WTC11 (cell line): ENCODE measurements around the gene MAP3K10. TPM values are rescaled to one million over a fixed set of nuclear protein-coding genes. Genes with fewer than 3 reads are reported as not detected.

Source experiments
- ATAC-seq: fragments of 200-7000 bp; cut with Tn5 transposase; 2 replicates; pipeline ENCODE4 v1.10.0; 2021; ENCODE audit warnings: mild to moderate bottlenecking, moderate library complexity
- CTCF ChIA-PET: fragments of 300-600 bp; sonication (Branson Sonifier 250); formaldehyde crosslinking; loops from one replicate; lab custom pipeline; 2021; ENCODE audit warnings: antibody characterized with exemption; lab: Charles Lee
- POLR2A ChIA-PET: fragments of 350-600 bp; sonication (Branson Sonifier 250); formaldehyde crosslinking; loops from one replicate; lab custom pipeline; 2021; ENCODE audit warnings: antibody characterized with exemption; lab: Charles Lee
- DNase-seq: peaks from one replicate; pipeline ENCODE4 v3.0.0; 2021; ENCODE audit warnings: low spot score
- H3K27ac Mint-ChIP-seq: 2 replicates; pipeline ENCODE4 v1.8.0; 2021; ENCODE audit warnings: mixed read lengths
- H3K27me3 Mint-ChIP-seq: 2 replicates; pipeline ENCODE4 v1.8.0; 2021; ENCODE audit warnings: low read depth, mild to moderate bottlenecking, moderate library complexity, mixed read lengths
- H3K36me3 Mint-ChIP-seq: 2 replicates; pipeline ENCODE4 v1.8.0; 2021; ENCODE audit warnings: mixed read lengths
- H3K4me1 Mint-ChIP-seq: 2 replicates; pipeline ENCODE4 v1.8.0; 2022; ENCODE audit warnings: mixed read lengths
- H3K4me3 Mint-ChIP-seq: 2 replicates; pipeline ENCODE4 v1.8.0; 2021; ENCODE audit warnings: mild to moderate bottlenecking, moderate library complexity, mixed read lengths
- H3K9me3 Mint-ChIP-seq: 2 replicates; pipeline ENCODE4 v1.8.0; 2021; ENCODE audit warnings: mixed read lengths
- AR ChIP-seq: fragments of 250-450 bp; sonication (Bioruptor Pico); IDR thresholded peaks from 2 replicates; pipeline ENCODE4 v1.9.0; 2021; ENCODE audit warnings: mild to moderate bottlenecking
- E2F1 ChIP-seq: sonication (generic); formaldehyde crosslinking; IDR thresholded peaks from 2 replicates; pipeline ENCODE4 v1.8.0; 2022; ENCODE audit warnings: mild to moderate bottlenecking, missing genetic modification reagents
- HMGXB4 ChIP-seq: sonication (generic); formaldehyde crosslinking; IDR thresholded peaks from 2 replicates; pipeline ENCODE4 v1.8.1; 2023; ENCODE audit warnings: mild to moderate bottlenecking, moderate library complexity, missing genetic modification reagents
- IRF1 ChIP-seq: sonication (generic); formaldehyde crosslinking; IDR thresholded peaks from 2 replicates; pipeline ENCODE4 v1.8.0; 2023; ENCODE audit warnings: missing genetic modification reagents
- IRF2 ChIP-seq: sonication (generic); formaldehyde crosslinking; IDR thresholded peaks from 2 replicates; pipeline ENCODE4 v1.8.0; 2022; ENCODE audit warnings: low read depth, missing genetic modification reagents, borderline replicate concordance
- JAZF1 ChIP-seq: fragments of 250-450 bp; sonication (Bioruptor Pico); IDR thresholded peaks from 2 replicates; pipeline ENCODE4 v1.9.0; 2021; ENCODE audit warnings: moderate library complexity, mild to moderate bottlenecking, inconsistent platforms
- NFATC4 ChIP-seq: fragments of 250-450 bp; sonication (Bioruptor Pico); IDR thresholded peaks from 2 replicates; pipeline ENCODE4 v1.9.0; 2021; ENCODE audit warnings: mild to moderate bottlenecking
- NFE2L1 ChIP-seq: sonication (generic); formaldehyde crosslinking; IDR thresholded peaks from 2 replicates; pipeline ENCODE4 v1.8.1; 2023; ENCODE audit warnings: missing genetic modification reagents
- NFYB ChIP-seq: sonication (generic); formaldehyde crosslinking; conservative IDR thresholded peaks from 2 replicates; pipeline ENCODE4 v1.8.0; 2022; ENCODE audit warnings: low read depth, missing genetic modification reagents
- RELA ChIP-seq: sonication (generic); formaldehyde crosslinking; IDR thresholded peaks from 2 replicates; pipeline ENCODE4 v1.8.1; 2022; ENCODE audit warnings: missing genetic modification reagents, mild to moderate bottlenecking, borderline replicate concordance
- RORB ChIP-seq: fragments of 250-450 bp; sonication (Bioruptor Pico); IDR thresholded peaks from 2 replicates; pipeline ENCODE4 v1.9.0; 2021; ENCODE audit warnings: mild to moderate bottlenecking
- SMAD3 ChIP-seq: sonication (generic); formaldehyde crosslinking; IDR thresholded peaks from 2 replicates; pipeline ENCODE4 v1.8.0; 2022; ENCODE audit warnings: missing genetic modification reagents, mild to moderate bottlenecking, borderline replicate concordance
- STAT6 ChIP-seq: sonication (generic); formaldehyde crosslinking; conservative IDR thresholded peaks from 2 replicates; pipeline ENCODE4 v1.8.1; 2023; ENCODE audit warnings: mild to moderate bottlenecking, low read depth, missing genetic modification reagents, moderate library complexity
- TCF7 ChIP-seq: sonication (generic); formaldehyde crosslinking; IDR thresholded peaks from 2 replicates; pipeline ENCODE4 v1.8.0; 2022; ENCODE audit warnings: mild to moderate bottlenecking, low read depth, missing genetic modification reagents, moderate library complexity
- USF1 ChIP-seq: sonication (generic); formaldehyde crosslinking; IDR thresholded peaks from 2 replicates; pipeline ENCODE4 v1.8.0; 2022; ENCODE audit warnings: mild to moderate bottlenecking, missing genetic modification reagents
- ZBTB21 ChIP-seq: sonication (generic); formaldehyde crosslinking; IDR thresholded peaks from 2 replicates; pipeline ENCODE4 v1.8.1; 2023; ENCODE audit warnings: mild to moderate bottlenecking, missing genetic modification reagents, borderline replicate concordance
- ZNF232 ChIP-seq: sonication (generic); formaldehyde crosslinking; IDR thresholded peaks from 2 replicates; pipeline ENCODE4 v1.8.0; 2022; ENCODE audit warnings: mild to moderate bottlenecking, missing genetic modification reagents
- ZNF317 ChIP-seq: sonication (generic); formaldehyde crosslinking; IDR thresholded peaks from 2 replicates; pipeline ENCODE4 v1.8.1; 2023; ENCODE audit warnings: low read depth, mild to moderate bottlenecking, moderate library complexity, missing genetic modification reagents, borderline replicate concordance
- ZNF396 ChIP-seq: fragments of 250-450 bp; sonication (Bioruptor Pico); IDR thresholded peaks from 2 replicates; pipeline ENCODE4 v1.8.0; 2021; ENCODE audit warnings: mild to moderate bottlenecking, moderate library complexity, borderline replicate concordance
- ZNF416 ChIP-seq: fragments of 250-450 bp; sonication (Bioruptor Pico); IDR thresholded peaks from 2 replicates; pipeline ENCODE4 v1.9.0; 2021; ENCODE audit warnings: mild to moderate bottlenecking, inconsistent platforms
- total RNA-seq: library from RNA; stranded (reverse); gene quantifications from 3 replicates; pipeline ENCODE4 v1.2.3, GENCODE V29; 2021

The MAP3K10 gene
- total RNA-seq, 1 experiment from 2014 or later = 23.5 TPM

- TF ChIP-seq HMGXB4 = no peak
- no peak for TF ChIP-seq E2F1 (CRISPR knock-in tag)
- no peak for TF ChIP-seq ZNF396 (CRISPR knock-in tag)
- TF ChIP-seq TCF7 (CRISPR knock-in tag) = no peak
- TF ChIP-seq AR (CRISPR knock-in tag) = no peak
- TF ChIP-seq RORB (CRISPR knock-in tag) = no peak
- no peak for TF ChIP-seq NFE2L1 (CRISPR knock-in tag)
- TF ChIP-seq SMAD3 = no peak
- TF ChIP-seq ZNF232 (CRISPR knock-in tag) = no peak
- TF ChIP-seq RELA (CRISPR knock-in tag) = no peak
- TF ChIP-seq, all 79 proteins: peak for 0
Measured at GRCh38 chr19:40175820-40176219, 15.4 kb upstream of the MAP3K10 start (continued).

- Mint-ChIP-seq H3K9me3 (peaks cover 12% of the 10 kb centered on the region), H3K27ac (no peak overlapping the region), H3K4me3 (no peak overlapping the region), H3K27me3 (no peaks in the 10 kb centered on the region; the same call in 1 of the 2 replicates), H3K36me3 (no peaks in the 10 kb centered on the region), H3K4me1 (0 out of 2 replicates have a peak, but pooled peaks cover 3% of the 10 kb centered on the region)
- no peak for ATAC-seq
- DNase-seq = no peak
- CTCF ChIA-PET = interaction anchor here (1.6 to 4.1 kb wide), 2 partner anchors 12 kb away, joined by 9 to 44 read pairs; no protein-coding TSS in a partner anchor
- POLR2A ChIA-PET = no interaction called here
- no peak for TF ChIP-seq ZNF416 (CRISPR knock-in tag)
- no peak for TF ChIP-seq IRF1 (CRISPR knock-in tag)
- TF ChIP-seq JAZF1 (CRISPR knock-in tag) = no peak
- no peak for TF ChIP-seq ZBTB21 (CRISPR knock-in tag)
- TF ChIP-seq USF1 = no peak
- no peak for TF ChIP-seq IRF2 (CRISPR knock-in tag)
- no peak for TF ChIP-seq ZNF317 (CRISPR knock-in tag)
- TF ChIP-seq STAT6 = no peak
- no peak for TF ChIP-seq NFATC4
- no peak for TF ChIP-seq NFYB (CRISPR knock-in tag)
- TF ChIP-seq ZNF232 (CRISPR knock-in tag) = no peak
Measured at GRCh38 chr19:40177286-40178070, 13.7 kb upstream of the MAP3K10 start.
